ENCODE data around the gene LPIN3. TPM values are rescaled to one million over a fixed set of nuclear protein-coding genes. Genes with fewer than 3 reads are reported as not detected.

Gene LPIN3
- total RNA-seq, 1 donor from 2014 or later = 1.6 TPM

GRCh38 chr20:41405436-41405835 is 64.8 kb downstream of the LPIN3 start:
- H3K27me3 Mint-ChIP-seq (ENCODE audit: low read depth) = no peaks in the 10 kb centered on the region
- H3K27ac Mint-ChIP-seq = no peak overlapping the region
- H3K36me3 Mint-ChIP-seq (ENCODE audit: low read depth) = peaks cover 25% of the 10 kb centered on the region
- no peaks in the 10 kb centered on the region for H3K9me3 Mint-ChIP-seq
- peaks cover 12% of the 10 kb centered on the region for H3K4me1 Mint-ChIP-seq (ENCODE audit: low read depth)
- H3K4me3 Mint-ChIP-seq (ENCODE audit: low read depth) = no peak overlapping the region
- DNase-seq (ENCODE audit: low spot score) = no peak
- intact Hi-C loops (cut with micrococcal nuclease) = no loop called here

GRCh38 chr20:41406353-41406752 is 65.7 kb downstream of the LPIN3 start:
- Mint-ChIP-seq H3K27me3 (ENCODE audit: low read depth) (no peaks in the 10 kb centered on the region), H3K27ac (no peak overlapping the region), H3K4me1 (ENCODE audit: low read depth) (peaks cover 12% of the 10 kb centered on the region), H3K4me3 (ENCODE audit: low read depth) (no peak overlapping the region), H3K9me3 (no peaks in the 10 kb centered on the region), H3K36me3 (ENCODE audit: low read depth) (peaks cover 30% of the 10 kb centered on the region)
- no peak for DNase-seq (ENCODE audit: low spot score)
- intact Hi-C loops (cut with micrococcal nuclease) = no loop called here

- Mint-ChIP-seq H3K27ac (no peak overlapping the region), H3K27me3 (ENCODE audit: low read depth) (no peaks in the 10 kb centered on the region), H3K36me3 (ENCODE audit: low read depth) (peaks cover 30% of the 10 kb centered on the region), H3K4me1 (ENCODE audit: low read depth) (peaks cover 14% of the 10 kb centered on the region), H3K4me3 (ENCODE audit: low read depth) (no peak overlapping the region), H3K9me3 (no peaks in the 10 kb centered on the region)
- intact Hi-C loops (cut with micrococcal nuclease) = no loop called here
- DNase-seq (ENCODE audit: low spot score) = no peak
Observed at GRCh38 chr20:41406896-41407444, 66.3 kb downstream of the LPIN3 start.

GRCh38 chr20:41407607-41408006 is 67.0 kb downstream of the LPIN3 start:
- intact Hi-C loops (cut with micrococcal nuclease) = no loop called here
- no peak for DNase-seq (ENCODE audit: low spot score)
- Mint-ChIP-seq H3K4me1 (ENCODE audit: low read depth) (peaks cover 14% of the 10 kb centered on the region), H3K4me3 (ENCODE audit: low read depth) (no peak overlapping the region), H3K36me3 (ENCODE audit: low read depth) (peaks cover 32% of the 10 kb centered on the region), H3K9me3 (no peaks in the 10 kb centered on the region), H3K27ac (no peak overlapping the region), H3K27me3 (ENCODE audit: low read depth) (no peaks in the 10 kb centered on the region)

GRCh38 chr20:41408156-41408794 is 67.7 kb downstream of the LPIN3 start:
- H3K36me3 Mint-ChIP-seq (ENCODE audit: low read depth) = peaks cover 36% of the 10 kb centered on the region
- no peak overlapping the region for H3K27ac Mint-ChIP-seq
- peaks cover 14% of the 10 kb centered on the region for H3K4me1 Mint-ChIP-seq (ENCODE audit: low read depth)
- no peaks in the 10 kb centered on the region for H3K27me3 Mint-ChIP-seq (ENCODE audit: low read depth)
- H3K4me3 Mint-ChIP-seq (ENCODE audit: low read depth) = no peak overlapping the region
- DNase-seq (ENCODE audit: low spot score) = no peak
- intact Hi-C loops (cut with micrococcal nuclease) = no loop called here
- H3K9me3 Mint-ChIP-seq = no peaks in the 10 kb centered on the region

- intact Hi-C loops (cut with micrococcal nuclease) = no loop called here
- no peak overlapping the region for H3K4me3 Mint-ChIP-seq (ENCODE audit: low read depth)
- H3K36me3 Mint-ChIP-seq (ENCODE audit: low read depth) = peaks cover 42% of the 10 kb centered on the region
- H3K9me3 Mint-ChIP-seq = no peaks in the 10 kb centered on the region
- H3K4me1 Mint-ChIP-seq (ENCODE audit: low read depth) = peaks cover 17% of the 10 kb centered on the region
- H3K27ac Mint-ChIP-seq = no peak overlapping the region
- no peak for DNase-seq (ENCODE audit: low spot score)
- H3K27me3 Mint-ChIP-seq (ENCODE audit: low read depth) = no peaks in the 10 kb centered on the region
Observed at GRCh38 chr20:41408986-41409385, 68.4 kb downstream of the LPIN3 start.

Other genes starting within 250 kb of the LPIN3 start
- gene PLCG1, start 203.3 kb upstream of the LPIN3 start, total RNA-seq = 174 and 187 TPM in 2 replicates
- gene ZHX3, start 23.1 kb upstream of the LPIN3 start, total RNA-seq = 8.2 and 11.4 TPM in 2 replicates
- 0.07 TPM in 1 of 2 replicates, not detected in the other for gene EMILIN3, start 26.0 kb downstream of the LPIN3 start, total RNA-seq